ENCODE results near the gene UBE2E3. TPM values are rescaled to one million over a fixed set of nuclear protein-coding genes. Genes with fewer than 3 reads are reported as not detected.

Gene UBE2E3
- total and polyA plus RNA-seq, 2 of the 13 experiments (the other 11 are each of a cell fraction or from before 2014, with no cell fraction given) = 45.7 to 92.6 TPM

GRCh38 chr2:181106229-181106628 is 125.8 kb downstream of the UBE2E3 start (continued):
- TF ChIP-seq ZNF710 (CRISPR knock-in tag; IDR thresholded peaks at IDR 0.05; ENCODE audit: borderline replicate concordance) (no peak), ZNF567 (CRISPR knock-in tag; IDR thresholded peaks at IDR 0.05; ENCODE audit: borderline replicate concordance) (no peak), GLMP (CRISPR knock-in tag; IDR thresholded peaks at IDR 0.05; ENCODE audit: borderline replicate concordance) (no peak), MIER2 (CRISPR knock-in tag; IDR thresholded peaks at IDR 0.05) (no peak), KLF15 (CRISPR knock-in tag; IDR thresholded peaks at IDR 0.05; ENCODE audit: borderline replicate concordance) (no peak), ZNF577 (CRISPR knock-in tag; IDR thresholded peaks at IDR 0.05; ENCODE audit: borderline replicate concordance, low read depth) (no peak), ISX (CRISPR knock-in tag; conservative IDR thresholded peaks at IDR 0.05) (no peak)
- TF ChIP-seq, protein P1, sequence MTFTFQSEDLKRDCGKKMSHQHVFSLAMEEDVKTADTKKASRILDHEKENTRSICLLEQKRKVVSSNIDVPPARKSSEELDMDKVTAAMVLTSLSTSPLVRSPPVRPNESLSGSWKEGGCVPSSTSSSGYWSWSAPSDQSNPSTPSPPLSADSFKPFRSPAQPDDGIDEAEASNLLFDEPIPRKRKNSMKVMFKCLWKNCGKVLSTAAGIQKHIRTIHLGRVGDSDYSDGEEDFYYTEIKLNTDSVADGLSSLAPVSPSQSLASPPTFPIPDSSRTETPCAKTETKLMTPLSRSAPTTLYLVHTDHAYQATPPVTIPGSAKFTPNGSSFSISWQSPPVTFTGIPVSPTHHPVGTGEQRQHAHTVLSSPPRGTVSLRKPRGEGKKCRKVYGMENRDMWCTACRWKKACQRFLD (CRISPR knock-in tag; IDR thresholded peaks at IDR 0.05; ENCODE audit: borderline replicate concordance) = no peak
